ENCODE results near the gene KRTAP24-1.

GRCh38 chr21:30251781-30252180 lies 31.0 kb downstream of the KRTAP24-1 start:
- TF ChIP-seq CTCF (IDR thresholded peaks at IDR 0.05; ENCODE audit: insufficient read depth, low read length, poor library complexity, severe bottlenecking) (no peak), EZH2phosphoT487 (conservative IDR thresholded peaks at IDR 0.05; ENCODE audit: low read length) (no peak)
